ENCODE results near the gene EFCAB6.

Gene EFCAB6

DNA sequence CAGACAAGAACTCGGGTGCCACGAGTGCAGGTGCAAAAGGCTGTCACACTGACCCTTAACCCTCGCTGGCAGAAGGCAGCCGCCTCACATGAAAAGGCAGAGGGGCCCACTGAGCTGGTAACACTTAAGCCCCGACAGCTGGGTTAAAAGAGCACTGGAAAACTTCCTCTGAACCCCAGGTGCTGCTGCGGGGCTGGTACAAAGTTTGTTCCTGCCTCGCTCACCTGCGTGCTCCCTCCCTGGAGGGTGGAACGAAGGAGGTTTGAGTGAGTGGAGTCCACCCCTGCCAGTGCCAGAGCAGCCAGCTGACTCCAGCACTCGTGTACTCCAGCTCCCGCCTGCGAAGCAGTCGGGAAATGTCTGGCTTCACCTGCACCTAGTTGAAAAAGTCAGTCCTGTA lies 37.6 kb upstream of the EFCAB6 start:
- TF ChIP-seq RAD21 (IDR thresholded peaks at IDR 0.05; ENCODE audit: low read depth) (no peak), EGR1 (IDR thresholded peaks at IDR 0.05) (no peak), EP300 (IDR thresholded peaks at IDR 0.05; ENCODE audit: borderline replicate concordance) (no peak), TCF12 (IDR thresholded peaks at IDR 0.05; ENCODE audit: low read depth) (no peak), FOXM1 (IDR thresholded peaks at IDR 0.05; ENCODE audit: borderline replicate concordance, low read depth) (no peak), TAF1 (IDR thresholded peaks at IDR 0.05; ENCODE audit: low read depth) (no peak), CEBPB (IDR thresholded peaks at IDR 0.05) (no peak), ZBTB7A (IDR thresholded peaks at IDR 0.05; ENCODE audit: low read depth) (no peak), NFIC (IDR thresholded peaks at IDR 0.05) (no peak)
- TF ChIP-seq, protein P1, sequence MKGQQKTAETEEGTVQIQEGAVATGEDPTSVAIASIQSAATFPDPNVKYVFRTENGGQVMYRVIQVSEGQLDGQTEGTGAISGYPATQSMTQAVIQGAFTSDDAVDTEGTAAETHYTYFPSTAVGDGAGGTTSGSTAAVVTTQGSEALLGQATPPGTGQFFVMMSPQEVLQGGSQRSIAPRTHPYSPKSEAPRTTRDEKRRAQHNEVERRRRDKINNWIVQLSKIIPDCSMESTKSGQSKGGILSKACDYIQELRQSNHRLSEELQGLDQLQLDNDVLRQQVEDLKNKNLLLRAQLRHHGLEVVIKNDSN (IDR thresholded peaks at IDR 0.05) = no peak

DNA sequence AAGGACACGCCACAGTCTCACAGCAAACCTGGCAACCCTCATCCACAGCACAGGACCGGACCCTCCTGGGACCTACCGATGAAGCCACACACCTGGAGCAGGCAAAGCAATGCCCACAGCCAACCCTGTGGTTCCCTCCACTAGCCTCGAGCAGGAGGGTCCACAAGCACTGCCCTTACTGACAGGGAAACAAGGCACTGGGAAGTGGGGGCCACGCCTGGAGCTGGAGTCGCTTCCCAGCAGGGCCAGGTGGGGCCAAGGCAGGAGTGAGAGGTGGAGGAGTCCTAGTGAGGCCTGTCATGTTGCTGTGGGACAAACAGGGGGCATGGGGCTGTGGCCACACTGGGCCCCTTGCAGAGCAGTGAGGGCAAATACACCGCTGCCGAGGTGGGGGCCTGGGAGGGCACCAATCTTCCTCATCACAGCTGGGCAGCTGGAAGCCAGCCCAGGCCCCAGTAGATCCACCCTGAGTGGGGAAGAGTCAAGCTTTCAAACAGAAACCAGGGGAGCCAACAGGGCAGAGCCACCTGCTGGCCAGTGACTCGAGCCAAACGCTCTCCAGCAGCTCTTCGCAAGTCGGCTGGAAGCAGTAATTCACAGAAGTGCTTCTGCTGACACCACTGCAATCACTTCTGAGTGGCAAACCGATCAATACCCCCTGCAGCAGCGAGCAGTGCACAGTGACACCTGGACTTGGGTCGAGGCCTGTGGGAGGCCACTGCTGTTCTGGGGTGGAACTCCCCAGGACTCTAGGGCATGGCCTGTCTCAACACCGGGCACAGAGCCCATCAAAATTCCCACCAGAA lies 36.5 kb upstream of the EFCAB6 start:
- TF ChIP-seq, protein P2, sequence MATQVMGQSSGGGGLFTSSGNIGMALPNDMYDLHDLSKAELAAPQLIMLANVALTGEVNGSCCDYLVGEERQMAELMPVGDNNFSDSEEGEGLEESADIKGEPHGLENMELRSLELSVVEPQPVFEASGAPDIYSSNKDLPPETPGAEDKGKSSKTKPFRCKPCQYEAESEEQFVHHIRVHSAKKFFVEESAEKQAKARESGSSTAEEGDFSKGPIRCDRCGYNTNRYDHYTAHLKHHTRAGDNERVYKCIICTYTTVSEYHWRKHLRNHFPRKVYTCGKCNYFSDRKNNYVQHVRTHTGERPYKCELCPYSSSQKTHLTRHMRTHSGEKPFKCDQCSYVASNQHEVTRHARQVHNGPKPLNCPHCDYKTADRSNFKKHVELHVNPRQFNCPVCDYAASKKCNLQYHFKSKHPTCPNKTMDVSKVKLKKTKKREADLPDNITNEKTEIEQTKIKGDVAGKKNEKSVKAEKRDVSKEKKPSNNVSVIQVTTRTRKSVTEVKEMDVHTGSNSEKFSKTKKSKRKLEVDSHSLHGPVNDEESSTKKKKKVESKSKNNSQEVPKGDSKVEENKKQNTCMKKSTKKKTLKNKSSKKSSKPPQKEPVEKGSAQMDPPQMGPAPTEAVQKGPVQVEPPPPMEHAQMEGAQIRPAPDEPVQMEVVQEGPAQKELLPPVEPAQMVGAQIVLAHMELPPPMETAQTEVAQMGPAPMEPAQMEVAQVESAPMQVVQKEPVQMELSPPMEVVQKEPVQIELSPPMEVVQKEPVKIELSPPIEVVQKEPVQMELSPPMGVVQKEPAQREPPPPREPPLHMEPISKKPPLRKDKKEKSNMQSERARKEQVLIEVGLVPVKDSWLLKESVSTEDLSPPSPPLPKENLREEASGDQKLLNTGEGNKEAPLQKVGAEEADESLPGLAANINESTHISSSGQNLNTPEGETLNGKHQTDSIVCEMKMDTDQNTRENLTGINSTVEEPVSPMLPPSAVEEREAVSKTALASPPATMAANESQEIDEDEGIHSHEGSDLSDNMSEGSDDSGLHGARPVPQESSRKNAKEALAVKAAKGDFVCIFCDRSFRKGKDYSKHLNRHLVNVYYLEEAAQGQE (IDR thresholded peaks at IDR 0.05; ENCODE audit: low read depth) = no peak
- TF ChIP-seq CEBPB (IDR thresholded peaks at IDR 0.05) (no peak), RAD21 (IDR thresholded peaks at IDR 0.05; ENCODE audit: low read depth) (peak; percentile 16; the same call in 1 of the 2 replicates)
- TF ChIP-seq, protein P1 (IDR thresholded peaks at IDR 0.05) = no peak

DNA sequence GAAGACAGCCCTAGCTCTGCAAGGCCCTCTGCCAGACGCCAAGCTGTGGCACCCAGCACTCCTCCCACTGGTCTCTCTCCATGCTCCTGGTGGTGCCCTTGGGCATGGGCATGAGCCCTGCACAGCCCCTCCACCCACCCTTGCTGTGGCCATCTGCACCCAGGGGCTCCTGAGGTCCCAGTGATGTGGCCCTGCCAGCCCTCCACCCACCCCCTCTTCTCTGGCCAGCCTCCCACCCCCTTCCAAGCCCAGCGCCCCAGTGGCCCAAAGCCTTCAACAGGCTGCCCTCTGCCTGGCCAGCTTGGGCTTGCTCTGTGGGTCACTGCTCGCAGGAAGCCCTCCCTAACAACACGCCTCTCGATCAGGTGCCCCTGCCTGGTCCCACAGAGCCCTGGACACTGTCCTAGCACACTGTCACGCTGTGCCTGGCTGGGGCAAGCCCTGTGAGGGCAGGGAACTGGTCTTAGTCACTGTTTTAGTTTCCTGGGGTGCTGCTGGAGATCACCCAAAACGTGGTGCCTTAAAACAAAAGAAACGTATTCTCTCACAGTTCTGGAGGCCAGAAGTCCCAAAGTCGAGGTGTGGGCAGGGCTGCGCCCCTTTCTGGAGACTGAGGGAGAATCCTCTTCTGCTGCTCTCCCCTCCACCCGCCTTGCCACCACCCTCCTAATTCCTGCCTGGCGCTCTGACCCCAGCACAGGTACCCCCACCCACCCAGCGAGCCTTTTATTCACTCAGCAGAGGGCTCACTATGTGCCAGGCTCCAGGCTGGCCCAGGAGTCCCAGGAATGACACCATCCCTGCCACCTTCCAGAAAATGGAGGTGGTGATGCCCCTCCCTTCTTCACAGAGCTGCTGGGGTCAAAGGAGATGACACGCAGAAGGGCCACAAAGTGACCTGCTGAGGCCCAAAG lies 35.5 kb upstream of the EFCAB6 start:
- TF ChIP-seq EGR1 (IDR thresholded peaks at IDR 0.05) (no peak), NFIC (IDR thresholded peaks at IDR 0.05) (no peak), CREB1 (IDR thresholded peaks at IDR 0.05; ENCODE audit: low read depth) (no peak), ZBTB7A (IDR thresholded peaks at IDR 0.05; ENCODE audit: low read depth) (no peak), RAD21 (IDR thresholded peaks at IDR 0.05; ENCODE audit: low read depth) (no peak), TAF1 (IDR thresholded peaks at IDR 0.05; ENCODE audit: low read depth) (no peak), EP300 (IDR thresholded peaks at IDR 0.05; ENCODE audit: borderline replicate concordance) (no peak), CEBPB (IDR thresholded peaks at IDR 0.05) (no peak)
- TF ChIP-seq, protein P3, sequence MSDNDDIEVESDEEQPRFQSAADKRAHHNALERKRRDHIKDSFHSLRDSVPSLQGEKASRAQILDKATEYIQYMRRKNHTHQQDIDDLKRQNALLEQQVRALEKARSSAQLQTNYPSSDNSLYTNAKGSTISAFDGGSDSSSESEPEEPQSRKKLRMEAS (IDR thresholded peaks at IDR 0.05) = no peak

DNA sequence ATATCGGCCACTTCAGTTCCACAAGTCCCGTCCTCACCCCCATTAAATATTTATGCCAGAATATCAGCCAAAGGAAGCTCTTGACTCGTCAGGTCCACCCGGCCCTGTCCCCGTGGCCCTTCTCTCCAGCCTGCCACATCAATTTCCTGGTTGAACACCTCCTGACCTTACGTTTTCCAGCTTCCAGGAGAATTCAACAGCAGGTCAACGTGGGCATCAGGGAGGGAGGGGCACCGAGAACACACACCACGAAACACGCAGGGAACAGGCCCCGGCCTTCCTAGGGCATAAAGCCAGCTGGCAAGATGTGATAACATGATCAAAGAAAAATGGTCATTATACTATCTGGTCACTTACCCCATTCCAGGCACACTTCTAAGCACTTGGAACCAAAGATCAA lies 34.9 kb upstream of the EFCAB6 start:
- TF ChIP-seq EP300 (IDR thresholded peaks at IDR 0.05; ENCODE audit: borderline replicate concordance) (no peak), ZBTB7A (IDR thresholded peaks at IDR 0.05; ENCODE audit: low read depth) (no peak), FOXM1 (IDR thresholded peaks at IDR 0.05; ENCODE audit: borderline replicate concordance, low read depth) (no peak), RAD21 (IDR thresholded peaks at IDR 0.05; ENCODE audit: low read depth) (no peak), NFIC (IDR thresholded peaks at IDR 0.05) (no peak), TAF1 (IDR thresholded peaks at IDR 0.05; ENCODE audit: low read depth) (no peak), TEAD4 (IDR thresholded peaks at IDR 0.05) (no peak), CREB1 (IDR thresholded peaks at IDR 0.05; ENCODE audit: low read depth) (no peak), CEBPB (IDR thresholded peaks at IDR 0.05) (no peak), EGR1 (IDR thresholded peaks at IDR 0.05) (no peak), YY1 (IDR thresholded peaks at IDR 0.05; ENCODE audit: low read depth) (no peak), TCF12 (IDR thresholded peaks at IDR 0.05; ENCODE audit: low read depth) (no peak)
- TF ChIP-seq, protein P2 (IDR thresholded peaks at IDR 0.05; ENCODE audit: low read depth) = no peak
- TF ChIP-seq, protein P3 (IDR thresholded peaks at IDR 0.05) = no peak
- TF ChIP-seq, protein P1 (IDR thresholded peaks at IDR 0.05) = no peak

DNA sequence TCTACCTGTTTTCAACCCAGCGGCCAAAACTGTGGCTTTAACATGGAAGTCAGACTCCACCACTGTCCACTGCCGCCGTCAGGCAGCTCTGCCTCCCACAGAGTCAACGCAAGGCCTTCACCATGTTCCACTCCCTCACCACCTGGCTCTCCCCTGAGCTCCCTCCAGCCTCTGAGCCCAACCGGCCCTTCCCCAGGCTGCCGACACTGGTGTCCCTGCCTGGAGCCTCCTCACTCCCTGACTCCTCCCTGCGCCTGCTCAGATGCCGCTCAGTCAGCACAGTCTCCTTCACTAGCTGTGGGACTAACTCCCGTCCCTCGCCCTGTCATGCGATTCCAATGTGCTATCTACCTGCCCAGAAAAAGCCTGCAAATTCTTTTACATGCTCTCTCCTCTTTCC lies 33.9 kb upstream of the EFCAB6 start:
- TF ChIP-seq EGR1 (IDR thresholded peaks at IDR 0.05) (no peak), TEAD4 (IDR thresholded peaks at IDR 0.05) (no peak), TCF12 (IDR thresholded peaks at IDR 0.05; ENCODE audit: low read depth) (no peak), YY1 (IDR thresholded peaks at IDR 0.05; ENCODE audit: low read depth) (no peak), CREB1 (IDR thresholded peaks at IDR 0.05; ENCODE audit: low read depth) (no peak), TAF1 (IDR thresholded peaks at IDR 0.05; ENCODE audit: low read depth) (no peak), EP300 (IDR thresholded peaks at IDR 0.05; ENCODE audit: borderline replicate concordance) (no peak), FOXM1 (IDR thresholded peaks at IDR 0.05; ENCODE audit: borderline replicate concordance, low read depth) (no peak), CEBPB (IDR thresholded peaks at IDR 0.05) (no peak), NFIC (IDR thresholded peaks at IDR 0.05) (no peak), ZBTB7A (IDR thresholded peaks at IDR 0.05; ENCODE audit: low read depth) (no peak)
- TF ChIP-seq, protein P2 (IDR thresholded peaks at IDR 0.05; ENCODE audit: low read depth) = no peak
- TF ChIP-seq, protein P3 (IDR thresholded peaks at IDR 0.05) = no peak
- TF ChIP-seq, protein P1 (IDR thresholded peaks at IDR 0.05) = no peak

All from Ishikawa (cell line).